HG02588 (cell line): ENCODE measurements around the gene ITGB2.

Experiments used
- ATAC-seq: cut with Tn5 transposase; IDR thresholded peaks from one replicate; pipeline ENCODE4 v1.9.1; 2021; ENCODE audit warnings: mild to moderate bottlenecking, moderate library complexity; ENCODE audit not compliant: unreplicated experiment

ITGB2 gene

DNA sequence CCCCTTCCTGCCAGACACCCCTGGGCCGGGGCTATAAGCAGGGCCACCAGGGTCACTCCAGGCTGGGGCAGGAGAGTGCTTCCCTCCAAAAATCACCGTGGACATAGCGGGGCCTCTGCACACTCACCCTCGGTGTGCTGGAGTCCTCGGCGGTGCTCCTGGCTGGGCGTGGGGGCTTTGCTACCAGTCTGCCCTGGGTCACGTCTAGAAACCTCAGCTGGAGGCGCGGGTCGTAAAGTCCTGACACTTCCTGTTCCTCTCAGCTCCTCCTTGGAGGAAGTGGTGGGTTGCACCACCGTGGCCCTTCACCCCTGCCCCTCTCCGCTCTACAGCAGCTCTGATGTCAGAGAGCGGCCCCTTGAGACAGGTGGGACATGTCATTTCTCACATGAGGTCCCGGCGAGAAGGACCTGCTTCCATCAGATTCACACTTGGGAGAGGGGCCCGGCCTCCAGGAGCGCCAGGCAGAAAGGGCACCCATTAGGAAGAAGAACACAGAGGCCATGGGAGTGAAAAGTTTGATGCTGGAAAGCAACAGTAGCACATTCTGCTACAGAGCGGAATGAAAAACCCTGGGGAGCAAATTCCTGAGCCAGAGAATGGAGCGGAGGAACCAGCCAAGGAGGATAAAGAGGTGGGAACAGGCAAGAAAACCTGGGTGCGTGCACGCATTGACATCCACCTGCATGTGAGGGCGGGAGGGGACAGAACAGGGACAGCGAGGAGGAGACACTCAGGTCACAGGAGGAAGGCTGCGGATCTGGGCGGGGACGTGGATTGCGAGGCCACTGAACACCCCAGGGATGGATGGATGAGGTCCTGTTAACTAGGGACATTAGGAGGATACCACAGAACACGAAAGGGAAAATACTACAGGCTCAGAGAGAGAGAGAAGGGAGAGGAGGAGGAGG is at the start of gene ITGB2:
Gene ITGB2 (minus strand): TSS at position 206 of the 911 bp plus-strand sequence. CDS start 10,117 bp downstream, outside the sequence.
- ATAC-seq, result peak; percentile 42

DNA sequence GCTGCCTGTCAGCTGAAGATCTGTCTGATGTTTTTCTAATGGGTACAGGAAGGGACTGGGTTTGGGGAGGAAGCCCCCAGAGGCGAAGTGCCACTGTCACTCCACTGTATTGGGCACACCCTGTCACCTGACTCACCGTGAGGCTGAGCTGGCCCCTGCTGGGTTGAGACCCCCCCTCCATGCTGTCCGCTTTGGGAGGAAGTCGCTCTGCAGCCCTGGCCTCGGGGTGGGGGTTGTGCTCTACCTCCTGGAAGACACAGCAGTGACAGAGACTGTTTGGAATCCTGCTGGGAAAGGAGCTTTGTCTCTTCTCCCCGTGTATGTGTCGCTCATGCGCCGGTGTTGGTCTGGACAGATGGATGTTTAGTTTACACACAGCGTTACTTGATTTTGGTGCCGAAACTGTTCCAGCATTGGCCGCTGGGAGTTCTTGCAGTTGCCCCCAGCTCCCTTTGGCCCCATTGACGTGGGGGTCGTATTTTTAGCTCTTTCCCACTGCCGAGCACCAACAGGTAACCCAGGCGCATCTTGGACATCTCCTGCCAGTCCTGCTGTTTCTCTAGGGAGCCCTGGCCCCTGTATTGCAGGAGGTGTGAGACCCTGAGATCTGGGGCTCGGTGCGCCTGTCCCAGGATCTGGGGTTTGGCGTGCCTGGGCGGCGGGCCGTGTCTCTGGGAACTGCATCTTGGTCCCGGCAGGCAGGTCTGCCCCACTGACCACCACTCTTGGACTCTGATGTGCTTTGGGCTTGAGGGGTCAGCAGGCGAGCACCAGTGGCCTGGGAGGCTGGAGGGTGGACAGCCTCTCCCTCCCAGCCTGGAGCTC is 49.4 kb upstream of the ITGB2 start:
- ATAC-seq, result no peak

DNA sequence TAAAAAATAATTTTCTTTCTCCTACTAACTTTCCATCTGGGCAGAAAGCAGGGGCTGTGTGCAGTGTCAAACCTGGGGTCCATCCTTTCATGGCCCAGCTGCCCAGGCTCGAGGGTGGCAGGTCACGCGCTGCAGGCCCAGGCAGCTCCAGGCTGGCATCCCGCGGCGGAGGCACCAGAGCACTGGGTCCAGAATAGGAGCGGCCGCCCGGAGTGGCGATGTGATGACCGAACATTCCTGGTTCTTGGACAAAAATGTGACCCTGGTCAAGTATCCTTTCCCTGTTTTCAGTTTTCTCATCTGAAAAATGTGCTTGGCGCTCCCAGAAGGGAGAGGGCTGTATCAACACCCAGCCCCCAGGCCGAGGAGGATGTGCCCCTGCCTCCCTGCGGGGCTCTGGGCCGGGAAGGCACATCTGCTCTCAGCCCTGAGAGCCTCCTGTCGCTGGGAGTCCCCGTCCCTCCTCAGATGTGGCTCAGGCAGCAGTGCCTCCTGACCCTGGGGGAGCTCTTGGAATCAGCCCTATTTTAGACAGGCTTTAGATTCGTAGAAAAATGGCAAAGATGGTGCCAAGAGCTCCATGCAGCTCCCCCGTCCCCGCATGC is 48.5 kb upstream of the ITGB2 start:
- no peak for ATAC-seq

DNA sequence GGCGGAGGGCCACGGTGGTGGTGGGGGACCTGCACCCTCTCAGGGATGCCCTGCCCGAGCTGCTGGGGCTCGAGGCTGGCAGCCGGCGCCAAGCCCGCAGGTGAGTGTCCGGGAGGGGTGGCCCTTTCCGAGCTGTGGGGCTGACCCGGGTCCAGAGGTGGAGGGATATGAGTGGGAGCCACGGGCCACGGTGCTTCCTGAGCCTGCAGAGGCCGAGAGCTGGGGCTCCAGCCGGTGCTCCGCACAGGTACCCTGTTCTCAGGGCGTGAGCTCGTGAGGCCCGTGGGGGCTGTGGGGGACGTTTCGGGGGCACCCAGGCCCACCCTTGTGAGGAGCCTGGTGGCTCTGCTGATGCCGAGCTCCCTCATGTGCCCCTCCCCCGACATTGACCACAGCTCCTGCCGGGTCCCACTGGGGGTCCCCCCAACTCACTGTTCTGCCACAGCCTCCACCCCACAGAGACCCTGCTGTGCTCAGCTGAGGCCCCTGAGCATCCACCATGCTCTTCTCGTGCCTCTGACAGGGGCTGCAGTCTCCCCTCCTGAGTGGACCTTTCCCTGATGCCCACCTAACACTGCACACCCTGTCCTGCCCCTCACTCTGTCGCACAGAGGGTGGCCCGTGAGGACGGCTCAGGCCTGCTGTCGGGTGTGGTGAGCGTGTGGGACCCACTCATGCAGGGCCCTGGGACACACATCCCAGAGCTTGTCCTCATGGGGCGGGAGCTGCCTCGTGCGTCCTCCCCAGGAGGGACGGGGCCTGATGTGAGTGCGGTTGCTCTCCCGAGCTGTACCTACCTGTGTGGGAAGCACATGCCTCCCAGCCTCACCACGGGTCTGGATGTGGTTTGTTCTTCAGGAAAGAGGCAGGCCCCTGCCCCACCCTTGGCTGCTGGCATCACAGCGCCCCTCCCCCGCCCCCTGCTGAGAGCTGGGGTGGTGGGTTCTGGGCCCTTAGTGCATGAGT is 46.7 kb upstream of the ITGB2 start:
- ATAC-seq, result no peak

DNA sequence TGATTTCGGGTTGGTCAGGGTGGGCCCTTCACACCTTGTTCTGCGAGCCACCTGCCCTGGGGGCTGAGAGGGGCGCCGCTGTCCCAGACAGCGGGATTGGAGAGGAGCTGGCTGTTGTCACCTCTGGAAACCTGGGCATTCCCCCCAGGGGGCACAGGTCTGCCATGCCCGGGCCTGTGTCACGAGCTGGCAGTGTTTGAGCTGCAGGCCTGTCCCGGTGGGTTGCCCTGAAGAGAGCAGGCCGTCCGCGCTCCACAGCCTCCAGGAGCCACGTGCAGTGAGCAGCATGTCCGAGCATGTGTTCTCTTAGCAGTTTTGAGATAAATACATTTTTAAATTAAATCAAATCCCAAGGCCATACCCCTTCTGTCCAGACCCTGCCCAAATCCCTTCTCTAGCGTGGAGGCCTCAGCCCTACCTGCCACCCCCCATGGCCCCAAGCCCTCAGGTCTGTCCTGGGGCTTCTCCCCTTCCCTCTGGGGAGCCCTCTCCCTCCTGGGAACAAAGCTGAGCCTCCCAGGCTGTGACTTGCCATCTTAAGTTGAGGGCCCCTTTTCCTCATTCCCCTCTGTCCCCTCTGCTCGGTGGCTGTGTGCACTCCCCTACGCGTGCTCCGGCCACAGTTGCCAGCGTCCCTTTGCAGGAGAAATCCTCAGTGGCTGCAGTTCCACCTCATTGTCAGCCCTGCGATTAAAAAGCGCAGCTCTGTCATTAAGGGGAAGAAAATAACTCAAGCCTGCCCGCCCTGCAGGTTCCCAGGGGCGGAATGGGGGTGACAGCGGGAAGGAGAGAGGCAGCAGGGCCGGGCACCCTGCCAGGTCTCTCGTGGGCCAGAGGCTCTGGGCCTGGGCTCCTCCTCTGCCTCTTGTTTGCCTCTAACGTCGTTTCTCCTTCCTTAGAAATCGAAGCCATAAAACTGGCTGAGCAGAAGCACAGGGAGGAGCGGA is 45.7 kb upstream of the ITGB2 start:
- ATAC-seq, result no peak

DNA sequence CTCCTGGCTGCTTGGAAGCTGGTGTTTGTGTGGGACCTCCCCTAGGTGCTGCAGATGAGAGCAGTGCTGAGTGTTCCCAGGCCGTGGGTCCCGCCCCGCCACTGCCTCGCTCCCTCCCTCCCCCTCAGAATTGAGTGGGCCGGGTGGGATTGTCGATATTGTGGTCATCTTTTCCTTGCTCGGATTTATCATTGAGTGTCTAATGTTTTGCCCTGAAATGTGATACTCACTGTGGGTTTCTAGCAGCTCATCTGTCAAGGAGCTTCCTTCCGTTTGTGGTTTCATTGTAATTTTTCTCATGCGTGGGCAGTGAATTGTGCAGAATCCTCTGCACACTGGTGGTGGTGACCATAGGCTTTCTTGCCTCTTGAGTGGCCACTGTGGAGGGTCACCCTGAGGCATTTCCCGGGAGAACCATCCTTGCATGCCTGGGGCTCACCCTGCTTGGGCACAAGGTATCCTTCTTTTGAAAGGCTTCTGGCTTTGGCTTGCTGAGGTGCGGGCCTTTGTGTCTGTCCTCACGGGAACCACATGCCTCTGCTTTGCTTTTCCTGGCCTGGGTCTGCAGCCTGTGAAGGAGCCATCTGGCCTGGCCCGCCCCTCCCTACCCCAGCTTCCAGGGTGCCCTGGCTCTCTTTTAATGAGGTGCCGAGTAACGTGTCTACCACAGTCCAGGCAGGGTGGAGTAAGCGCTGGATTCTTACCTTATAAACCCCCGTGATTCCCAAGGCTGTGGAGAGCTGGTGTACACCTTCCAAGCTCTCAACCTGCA is 44.7 kb upstream of the ITGB2 start:
- ATAC-seq, result no peak

DNA sequence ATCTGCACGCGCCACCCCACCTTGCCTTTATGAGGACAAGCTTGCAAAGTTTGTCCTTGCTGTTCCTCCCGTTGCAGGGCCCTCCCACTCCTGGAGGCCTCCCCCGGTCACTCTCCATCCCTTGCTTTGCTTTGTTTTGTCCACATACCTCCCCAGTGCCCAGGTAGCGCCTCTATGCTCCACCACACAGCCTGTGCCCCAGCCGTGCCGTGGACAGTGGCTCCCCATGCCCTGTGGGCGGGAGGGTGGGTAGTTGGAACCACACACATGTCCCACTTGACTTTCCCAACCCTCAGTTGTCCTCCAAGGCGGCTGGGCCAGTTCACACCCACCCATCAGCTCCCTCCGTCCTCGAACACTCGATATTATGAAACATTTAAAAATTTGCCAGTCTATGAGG is 43.7 kb upstream of the ITGB2 start:
- ATAC-seq, result no peak

DNA sequence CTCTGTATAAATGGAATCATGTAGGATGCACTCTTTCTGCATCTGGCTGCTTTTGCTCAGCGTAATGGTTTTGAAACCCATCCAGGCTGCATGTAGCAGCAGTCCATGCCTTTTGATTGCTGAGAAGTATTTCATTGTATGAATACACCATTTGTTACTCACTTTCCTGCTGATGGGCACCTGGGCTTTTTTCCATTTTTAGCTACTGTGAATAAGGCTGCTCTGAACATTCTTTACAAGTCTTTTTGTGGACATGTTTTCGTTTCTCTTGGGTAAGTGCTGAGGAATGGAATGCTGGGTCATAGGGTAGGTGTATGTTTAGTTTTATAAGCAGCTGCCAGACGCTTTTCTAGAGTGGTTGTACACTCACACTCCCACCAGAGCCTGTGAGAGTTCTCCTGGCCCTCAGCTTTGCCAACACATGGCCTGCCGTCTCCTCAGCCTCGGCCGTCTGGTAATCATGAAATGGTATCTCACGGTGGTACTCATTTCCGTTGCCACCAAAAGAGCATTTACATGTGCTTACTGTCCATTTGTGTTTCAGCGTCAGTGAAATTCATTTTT is 41.8 kb upstream of the ITGB2 start:
- no peak for ATAC-seq

DNA sequence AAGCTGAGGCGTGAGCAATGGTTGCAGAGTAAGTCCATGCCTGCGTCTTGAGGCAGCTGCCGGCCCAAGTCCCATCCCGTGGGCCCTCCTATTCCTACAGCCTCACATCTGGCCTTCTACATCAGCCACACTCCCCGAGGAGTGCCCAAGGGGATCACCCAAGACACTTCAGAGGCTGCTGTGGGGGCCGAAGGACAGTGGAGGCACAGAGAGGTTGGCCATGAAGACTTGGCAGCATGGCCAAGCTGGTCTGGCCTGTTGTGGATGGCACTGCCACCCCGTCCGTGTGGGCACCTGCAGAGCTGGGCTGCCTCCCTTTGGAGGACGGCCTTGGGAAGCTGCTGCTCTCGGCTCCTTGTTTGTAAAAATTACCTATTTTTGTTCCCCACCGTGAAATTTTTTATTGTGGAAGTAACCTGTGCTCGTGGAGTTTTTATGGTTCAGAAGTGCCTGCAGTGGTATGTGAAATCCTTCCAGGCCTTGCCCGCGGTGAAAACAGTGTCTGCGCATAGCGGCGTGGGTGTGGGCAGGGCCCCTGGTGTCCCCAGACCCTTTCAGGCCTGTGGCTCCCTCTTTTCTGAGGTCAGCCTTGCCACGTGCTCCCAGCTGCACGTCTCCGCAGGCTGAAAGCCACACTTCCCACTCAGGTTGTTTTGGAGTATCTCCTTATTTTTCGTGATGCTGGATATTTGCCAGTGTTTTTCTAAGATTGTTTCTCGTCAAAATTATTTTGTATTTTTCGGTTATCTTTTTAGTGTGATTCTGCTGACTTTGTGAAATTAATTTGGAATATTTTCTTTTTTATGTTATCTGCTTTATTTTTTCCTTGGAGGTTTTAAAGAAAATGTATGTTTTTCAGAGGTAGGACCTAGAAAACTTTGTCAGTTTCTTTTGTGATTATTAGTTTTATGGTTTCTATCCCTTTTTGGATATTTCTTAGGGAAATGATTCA is 39.7 kb upstream of the ITGB2 start:
- no peak for ATAC-seq

DNA sequence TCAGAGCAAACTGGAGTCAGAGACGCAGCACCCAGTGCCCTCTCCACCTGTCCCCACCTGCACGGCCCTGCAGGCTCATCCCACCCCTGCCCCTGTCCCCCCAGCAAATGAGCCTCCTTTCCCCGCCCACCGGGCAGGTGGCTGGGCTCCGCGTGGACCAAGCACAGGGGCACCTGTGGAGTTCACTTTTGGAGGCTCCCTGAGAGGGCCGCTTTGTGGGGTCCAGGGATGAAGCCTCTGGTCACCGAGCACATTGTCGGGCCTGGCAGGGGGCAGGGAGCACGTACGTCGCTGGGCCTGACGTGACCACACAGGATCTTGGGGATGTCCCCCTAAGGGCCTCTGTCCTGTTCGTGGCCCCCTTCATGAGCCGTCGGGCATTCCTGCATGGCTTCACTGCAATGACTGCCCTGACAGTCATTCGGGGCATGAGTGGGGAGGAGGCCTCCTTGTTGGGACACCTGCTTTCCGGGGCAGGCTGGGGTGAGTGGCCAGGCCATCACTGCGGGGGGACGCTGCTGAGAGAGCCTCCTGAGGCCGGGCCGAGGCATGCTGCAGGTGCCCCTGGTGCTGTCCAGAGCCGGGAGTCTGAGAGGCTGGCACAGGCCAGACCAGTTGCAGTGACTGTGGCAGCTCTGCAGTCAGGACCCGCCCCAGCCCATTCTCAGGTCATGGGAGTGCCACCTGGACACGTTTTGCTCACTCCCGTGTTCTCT is 38.8 kb upstream of the ITGB2 start:
- no peak for ATAC-seq

DNA sequence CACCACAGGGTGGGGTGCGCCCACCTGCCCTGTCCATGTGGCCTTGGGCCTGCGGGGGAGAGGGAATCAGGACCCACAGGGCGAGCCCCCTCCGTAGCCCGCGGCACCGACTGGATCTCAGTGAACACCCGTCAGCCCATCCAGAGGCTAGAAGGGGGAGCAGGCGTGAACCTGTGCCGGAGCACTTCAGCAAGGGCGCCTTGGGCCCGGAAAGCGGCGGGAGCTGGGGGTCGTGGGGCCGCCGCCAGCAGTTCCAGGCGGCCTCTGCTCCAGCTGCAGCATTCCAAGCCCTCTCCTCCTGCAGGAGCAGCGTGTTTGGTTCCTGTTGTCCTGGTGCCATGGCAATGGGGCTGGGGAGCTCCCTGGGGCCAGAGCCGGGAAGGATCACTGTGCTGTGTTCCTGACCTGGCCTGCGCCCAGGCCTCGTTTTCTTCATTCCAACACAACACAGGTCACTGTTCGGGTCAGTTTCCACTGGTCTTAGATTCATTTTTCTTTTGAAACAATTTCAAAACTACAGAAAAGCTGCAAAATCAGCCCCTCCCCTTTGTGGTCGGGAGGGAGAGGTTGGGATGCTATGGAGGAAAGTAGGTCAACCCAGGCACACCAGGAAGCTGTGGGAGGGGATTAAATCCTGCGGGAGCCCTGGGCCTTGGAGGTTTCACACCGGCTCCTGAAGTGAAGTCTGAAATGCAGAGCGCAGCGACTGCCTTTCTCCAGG is 37.9 kb upstream of the ITGB2 start:
- no peak for ATAC-seq

DNA sequence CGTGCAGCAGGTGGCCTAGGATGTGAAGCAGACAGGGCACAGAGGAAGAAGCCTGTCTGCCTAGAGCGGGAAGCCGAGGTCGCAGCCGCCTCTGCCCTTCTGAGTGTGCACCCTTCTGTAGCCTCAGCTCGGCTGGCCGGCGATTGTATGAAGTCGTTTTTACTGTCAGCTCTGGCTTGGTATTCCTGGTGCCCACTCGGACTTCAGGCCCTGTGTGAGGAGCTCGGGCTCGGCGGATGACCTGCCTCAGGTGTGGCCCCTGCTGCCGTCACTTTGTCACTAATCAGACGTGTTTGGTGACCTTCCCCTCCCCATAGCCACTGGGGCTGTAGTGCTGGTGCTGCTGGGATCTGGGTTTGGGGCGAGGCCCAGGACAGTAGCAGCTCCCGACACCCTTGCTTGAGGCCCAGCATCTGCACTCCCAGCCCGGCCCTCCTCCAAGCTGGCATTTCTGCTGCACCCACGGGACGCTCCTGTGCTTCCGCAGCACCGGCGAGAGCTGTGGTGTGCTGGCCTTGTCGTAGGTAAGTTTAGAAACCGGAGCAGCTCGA is 37.3 kb upstream of the ITGB2 start:
- no peak for ATAC-seq

DNA sequence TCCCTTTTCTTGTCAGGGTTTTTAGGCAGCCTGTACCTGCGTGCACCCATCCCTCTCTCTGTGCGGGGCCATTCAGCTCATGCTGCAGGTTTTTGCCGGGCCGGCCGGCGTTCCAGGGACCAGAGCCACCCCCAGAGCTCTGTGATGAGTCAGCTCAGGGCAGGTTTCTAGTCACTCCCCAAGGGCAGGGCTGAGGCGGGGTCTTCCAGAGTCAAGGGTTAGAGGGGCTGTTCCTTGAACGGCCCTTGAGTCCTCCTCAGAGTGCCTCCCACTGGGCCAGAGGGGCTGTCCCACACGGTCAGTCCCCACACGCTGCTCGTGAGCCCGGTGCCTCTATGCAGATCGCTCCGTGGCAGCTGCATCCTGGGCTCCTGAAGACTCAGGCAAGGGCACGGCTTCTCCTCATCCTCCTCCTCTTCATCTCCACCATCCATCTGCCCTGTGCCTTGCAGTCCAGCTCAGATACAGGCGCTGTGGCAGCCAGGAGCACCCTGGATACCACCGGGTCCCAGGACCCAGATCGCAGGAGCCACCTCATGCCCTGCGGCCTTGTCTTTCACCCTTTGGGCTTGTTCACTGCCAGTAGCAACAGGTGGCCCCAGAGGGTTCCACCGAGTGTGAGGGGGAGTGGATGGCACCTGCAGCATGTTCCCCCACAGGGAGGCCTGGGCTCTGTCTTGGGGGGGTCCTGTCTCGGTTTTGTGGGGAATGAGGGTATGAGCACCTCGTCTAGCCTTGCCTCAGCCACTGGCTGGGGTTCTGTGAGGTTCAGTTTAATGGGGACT is 36.5 kb upstream of the ITGB2 start:
- no peak for ATAC-seq

DNA sequence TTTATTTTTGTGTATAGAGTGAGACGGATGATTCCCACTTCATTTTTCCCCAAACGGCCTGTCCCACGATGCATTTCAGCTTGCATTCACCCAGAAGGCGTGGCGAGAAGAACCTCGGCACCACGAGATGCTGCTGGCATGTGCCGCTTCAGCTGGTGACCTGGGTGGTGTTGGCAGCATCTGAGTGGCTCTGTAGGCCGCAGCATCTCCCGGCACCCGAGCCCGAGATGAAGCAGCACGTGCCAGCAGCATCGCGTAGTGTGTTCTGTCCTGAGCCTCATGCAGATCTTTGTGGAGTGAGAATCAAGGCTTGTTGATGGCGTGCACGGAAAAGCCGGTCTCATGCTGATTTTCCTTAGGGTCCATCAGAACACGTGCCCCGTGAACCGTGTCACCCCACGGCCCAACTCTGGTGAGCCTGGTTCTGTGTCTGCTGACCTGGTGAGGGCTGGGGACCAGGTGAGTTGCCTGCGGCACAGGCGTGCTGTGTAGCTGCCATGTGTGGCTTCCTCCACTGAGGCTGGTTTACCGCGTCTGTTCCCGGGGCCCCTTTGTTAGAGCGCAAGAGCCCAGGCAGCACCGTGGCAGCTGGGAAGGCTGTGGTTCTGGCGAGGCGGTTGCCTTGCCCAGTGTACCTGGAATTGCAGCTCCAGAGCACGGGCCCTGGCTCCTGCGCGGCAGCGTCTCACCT is 35.8 kb upstream of the ITGB2 start:
- no peak for ATAC-seq
